Myocyte (in vitro differentiated cells): Measurements from ENCODE around the gene CDKL2. TPM values are rescaled to one million over a fixed set of nuclear protein-coding genes. Genes with fewer than 3 reads are reported as not detected.

ENCODE experiments used
- DNase-seq: peaks from one replicate; pipeline ENCODE4 v3.0.0-alpha.2; 2012; ENCODE audit warnings: low read depth
- total RNA-seq: library from RNA; depleted of rRNA; stranded (reverse); fragments of >200 nt; gene quantifications from 2 replicates; pipeline ENCODE4 v1.2.3, GENCODE V29; 2014

CDKL2 gene
- total RNA-seq, 1 donor from 2014 or later, result 0.59 TPM

DNA sequence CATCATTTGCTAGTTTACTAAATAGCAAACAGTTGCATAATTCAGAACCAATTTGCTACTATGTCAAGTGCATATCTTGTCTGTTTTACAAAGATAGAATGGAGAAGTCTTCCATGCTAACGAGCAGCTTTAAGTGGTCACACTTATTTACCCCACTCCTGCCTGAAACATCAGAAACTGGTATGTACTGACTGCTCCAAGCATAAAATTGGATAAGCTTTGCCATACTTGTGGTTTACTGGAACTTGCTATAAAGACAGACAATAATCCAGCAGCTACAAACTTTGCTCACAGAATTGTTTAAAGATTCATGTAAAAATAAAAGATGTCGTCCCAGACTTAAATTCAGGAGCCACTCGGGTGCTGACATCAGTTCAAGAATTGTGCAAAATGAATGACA, 13.3 kb upstream of the CDKL2 start:
- DNase-seq, result no peak

DNA sequence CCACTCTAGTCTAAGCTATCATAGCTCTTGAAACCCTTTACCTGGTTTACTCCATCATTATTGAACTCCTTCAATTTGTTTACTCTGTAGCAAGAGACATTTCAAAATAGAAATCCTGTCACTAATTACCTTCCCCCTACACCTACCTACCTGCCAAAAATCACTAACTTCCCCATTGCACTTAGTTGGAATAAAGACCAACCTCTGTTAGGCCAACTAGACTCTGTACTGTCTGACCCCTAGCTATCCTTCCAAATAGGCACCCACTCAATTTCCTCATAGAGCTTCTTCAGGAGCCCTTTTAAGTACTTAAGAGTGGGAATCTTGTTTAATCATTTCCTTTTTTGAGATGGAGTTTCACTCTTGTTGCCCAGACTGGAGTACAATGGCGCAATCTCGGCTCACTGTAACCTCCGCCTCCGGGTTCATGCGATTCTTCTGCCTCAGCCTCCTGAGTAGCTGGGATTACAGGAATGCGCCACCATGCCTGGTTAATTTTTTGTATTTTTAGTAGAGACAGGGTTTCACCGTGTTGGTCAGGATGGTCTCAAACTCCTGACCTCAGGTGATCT, 8.9 kb upstream of the CDKL2 start:
- no peak for DNase-seq

DNA sequence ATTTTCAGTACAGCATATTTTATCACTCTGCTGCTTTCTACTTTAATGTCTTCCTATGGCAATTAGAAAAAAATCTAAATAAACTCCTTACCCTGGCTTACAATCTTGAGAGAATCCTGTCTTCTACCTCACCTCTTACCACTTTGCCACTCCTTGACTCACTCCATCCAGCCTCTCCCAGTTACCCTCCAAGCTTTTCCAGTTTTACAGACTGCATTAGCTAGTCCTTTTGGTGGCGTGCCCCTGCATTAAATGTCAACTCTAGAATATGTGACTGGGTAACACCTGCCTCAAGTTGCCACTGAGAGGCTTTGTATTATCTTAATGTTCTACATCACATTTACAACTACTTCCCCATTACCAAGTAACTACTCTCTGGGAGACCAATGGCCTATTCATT, 7.5 kb upstream of the CDKL2 start:
- no peak for DNase-seq

DNA sequence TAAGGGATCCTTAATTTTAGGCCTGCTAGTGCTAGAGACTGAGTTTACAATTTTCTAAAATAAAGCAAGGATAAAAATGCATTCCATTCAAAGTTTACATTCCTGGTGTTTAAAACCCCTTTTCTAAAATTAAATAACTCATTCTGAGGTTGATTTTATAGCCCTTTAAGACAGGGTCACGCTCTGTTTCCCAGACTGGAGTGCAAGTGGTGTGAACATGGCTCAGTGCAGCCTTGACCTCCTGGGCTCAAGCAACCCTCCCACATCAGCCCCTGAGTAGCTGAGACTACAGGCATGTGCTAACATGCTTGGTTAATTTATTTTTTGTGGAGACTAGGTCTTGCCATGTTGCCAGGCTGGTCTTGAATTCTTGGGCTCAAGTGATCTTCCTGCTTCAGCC, 6.8 kb upstream of the CDKL2 start:
- DNase-seq, result peak; percentile 5

DNA sequence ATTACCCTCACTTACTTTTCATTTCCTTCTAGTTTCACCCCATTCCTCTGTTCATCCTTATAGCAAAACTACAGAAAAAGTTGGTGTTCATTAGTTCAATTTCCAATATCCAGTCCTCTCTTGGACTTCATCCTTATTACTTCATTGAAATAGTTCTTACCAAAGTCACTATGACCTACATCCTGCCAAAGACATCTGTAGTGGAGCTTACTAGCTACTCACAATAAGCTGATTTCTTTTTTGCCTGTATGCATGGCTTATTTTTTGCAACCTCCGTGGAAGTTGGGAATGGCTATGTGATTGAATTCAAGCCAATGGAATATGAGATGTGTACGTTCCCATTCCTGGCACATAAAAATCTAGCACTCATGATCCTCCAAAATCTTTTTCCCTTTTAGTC, 4.6 kb upstream of the CDKL2 start:
- no peak for DNase-seq

DNA sequence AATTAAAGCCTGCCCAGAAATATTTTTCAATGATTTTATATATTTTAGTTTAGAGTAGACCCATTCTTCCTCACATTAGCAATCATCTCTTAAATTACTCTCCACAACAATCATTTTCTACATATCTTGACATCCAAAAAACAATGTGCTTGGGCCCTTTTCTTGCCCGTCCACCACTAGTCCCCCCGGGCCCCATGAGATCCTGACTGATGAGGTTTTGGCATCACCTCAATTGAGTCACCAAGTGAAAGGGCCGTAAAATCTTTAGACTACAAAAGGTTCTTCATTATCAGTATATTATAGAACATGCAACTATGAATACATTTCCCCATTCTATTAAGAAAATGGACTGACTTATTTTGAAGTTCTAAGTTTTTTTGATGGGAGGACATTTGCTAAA, 4.0 kb upstream of the CDKL2 start:
- DNase-seq, result no peak

DNA sequence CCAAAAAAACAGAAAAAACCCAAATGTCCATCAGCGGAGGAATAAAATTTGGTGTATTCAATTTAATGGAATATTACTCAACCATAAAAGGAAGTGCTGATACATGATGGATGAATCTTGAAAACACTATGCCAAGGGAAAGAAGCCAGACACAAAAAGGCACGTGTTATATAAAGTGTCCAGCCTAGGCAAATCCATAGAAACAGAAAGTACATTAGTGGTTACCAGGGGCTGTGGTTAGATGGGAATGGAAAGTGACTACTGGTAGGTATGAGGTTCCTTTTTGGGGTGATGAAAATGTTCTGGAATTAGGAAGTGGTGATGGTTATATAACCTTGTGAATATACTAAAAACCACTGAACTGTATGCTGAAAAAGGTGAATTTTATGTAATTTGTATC, 3.5 kb upstream of the CDKL2 start:
- no peak for DNase-seq

DNA sequence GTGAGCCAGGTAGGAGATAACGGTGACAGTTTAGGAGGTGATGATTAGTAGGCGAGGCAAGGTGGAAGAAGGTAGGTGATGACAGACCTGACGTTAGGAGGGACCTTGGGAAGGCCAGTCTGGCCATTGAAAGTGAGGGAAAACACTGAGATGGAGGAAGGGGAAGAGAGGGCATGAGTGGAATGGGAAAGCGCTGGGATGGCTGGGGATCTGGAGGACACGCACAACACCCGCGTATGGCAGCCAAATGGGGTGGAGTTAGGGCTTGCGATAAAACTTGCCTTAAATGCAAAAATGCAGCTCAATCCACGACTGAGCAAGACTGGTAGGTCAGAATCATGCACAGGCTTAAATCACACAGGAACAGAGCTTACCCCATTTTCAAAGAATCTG, 605 bp upstream of the CDKL2 start:
- no peak for DNase-seq

DNA sequence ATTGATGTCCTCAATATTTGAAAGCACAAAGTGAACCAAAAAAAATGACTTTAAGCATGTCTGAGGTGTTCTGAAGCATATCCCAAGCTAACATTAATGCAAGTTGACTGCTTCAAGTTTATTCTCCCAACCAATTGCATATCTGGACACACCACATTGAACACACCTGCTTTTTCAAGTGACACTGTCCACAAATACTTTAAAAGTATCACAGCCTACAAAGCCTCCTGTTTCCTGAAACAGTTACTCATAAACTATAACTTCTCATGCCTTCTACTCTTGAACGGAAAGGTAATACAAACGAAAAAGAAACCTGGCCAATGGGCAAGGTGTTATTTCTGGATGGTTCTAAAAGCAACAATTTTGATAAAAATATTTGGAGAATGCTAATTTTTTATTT, 1.1 kb downstream of the CDKL2 start:
- DNase-seq, result no peak

DNA sequence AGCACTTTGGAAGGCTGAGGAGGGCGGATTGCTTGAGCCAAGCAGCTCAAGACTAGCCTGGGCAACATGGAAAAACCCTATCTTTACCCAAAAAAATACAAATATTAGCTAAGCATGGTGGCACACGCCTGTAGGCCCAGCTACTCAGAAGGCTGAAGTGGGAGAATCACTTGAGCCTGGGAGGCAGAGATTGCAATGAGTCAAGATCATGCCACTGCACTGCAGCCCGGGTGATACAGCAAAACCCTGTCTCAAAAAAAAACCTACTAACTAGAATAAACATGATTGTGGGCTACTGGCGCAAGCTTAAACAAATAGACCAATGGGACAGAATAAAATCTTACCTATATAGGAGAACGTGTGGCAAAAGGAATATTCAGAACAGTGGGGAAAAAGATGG, 7.3 kb downstream of the CDKL2 start:
- DNase-seq, result no peak

DNA sequence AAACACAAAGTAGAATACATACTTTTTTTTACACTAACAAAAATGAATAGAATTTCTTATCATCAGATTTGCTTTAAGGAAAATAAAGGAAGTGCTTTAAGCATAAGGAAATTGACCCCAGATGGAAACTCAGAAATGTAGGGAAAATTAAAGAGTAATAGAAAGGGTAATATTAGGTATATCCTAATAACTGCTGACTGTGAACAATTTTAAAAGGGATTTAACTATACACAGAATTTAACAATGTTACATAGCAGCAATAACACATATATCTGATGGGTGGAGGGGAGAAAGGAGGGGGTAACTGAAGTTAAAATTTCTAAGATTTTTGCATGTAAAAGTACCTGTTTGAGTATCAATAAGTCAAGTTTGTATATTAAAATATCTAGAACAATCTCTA, 8.6 kb downstream of the CDKL2 start:
- DNase-seq, result no peak

DNA sequence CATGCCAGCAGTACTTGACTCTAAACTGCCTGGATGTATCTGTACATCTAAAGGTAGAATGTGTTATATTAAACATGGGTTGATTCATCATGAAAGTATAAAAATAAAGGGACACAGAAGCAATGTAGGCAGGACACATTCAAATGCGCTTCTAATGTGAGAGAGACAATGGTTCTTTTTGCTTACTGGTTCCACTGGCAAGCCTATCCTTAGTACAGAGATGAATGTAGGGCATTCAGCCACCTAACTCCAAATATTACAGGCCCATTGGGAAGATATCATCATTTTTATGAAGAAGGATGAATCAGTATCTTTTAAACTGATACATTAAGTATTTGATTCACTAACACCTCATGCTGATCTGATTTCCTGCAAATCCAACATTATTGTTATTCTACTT, 18.0 kb downstream of the CDKL2 start:
- DNase-seq, result no peak

DNA sequence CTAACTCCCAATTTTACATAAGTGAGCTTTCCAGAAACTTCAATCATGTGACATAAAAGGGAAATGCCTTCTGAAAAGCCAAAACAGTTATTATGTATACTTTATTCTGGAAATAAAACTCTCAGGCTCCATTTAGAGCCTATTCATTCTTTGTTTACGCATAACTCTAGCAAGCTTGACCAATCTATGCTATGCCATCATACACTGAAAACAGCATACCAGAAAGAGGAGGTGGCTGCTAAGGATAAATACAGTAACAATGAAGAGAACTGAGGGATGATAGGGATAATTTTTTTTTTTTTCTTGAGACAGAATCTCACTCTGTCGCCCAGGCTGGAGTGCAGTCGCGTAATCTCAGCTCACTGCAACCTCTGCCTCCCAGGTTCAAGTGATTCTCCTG, 24.4 kb downstream of the CDKL2 start:
- DNase-seq, result no peak

DNA sequence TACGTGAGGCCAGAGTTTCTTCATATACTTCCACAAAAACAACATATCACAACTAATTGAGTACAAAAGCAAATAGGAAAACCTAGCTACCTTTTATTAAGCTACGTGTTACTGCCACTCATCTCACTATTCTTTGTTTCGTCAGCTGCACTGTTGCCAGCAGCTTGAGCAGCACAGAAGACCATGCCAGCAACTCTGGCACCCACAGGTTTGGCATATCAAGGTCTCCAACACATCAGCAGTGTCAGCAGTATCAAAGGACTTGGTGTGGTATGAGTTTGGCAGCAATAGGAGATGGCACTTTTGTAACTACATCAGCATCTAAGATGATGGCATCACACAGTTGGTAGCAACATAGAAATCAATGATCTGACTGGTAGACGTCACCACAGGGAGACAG, 30.7 kb downstream of the CDKL2 start:
- no peak for DNase-seq

DNA sequence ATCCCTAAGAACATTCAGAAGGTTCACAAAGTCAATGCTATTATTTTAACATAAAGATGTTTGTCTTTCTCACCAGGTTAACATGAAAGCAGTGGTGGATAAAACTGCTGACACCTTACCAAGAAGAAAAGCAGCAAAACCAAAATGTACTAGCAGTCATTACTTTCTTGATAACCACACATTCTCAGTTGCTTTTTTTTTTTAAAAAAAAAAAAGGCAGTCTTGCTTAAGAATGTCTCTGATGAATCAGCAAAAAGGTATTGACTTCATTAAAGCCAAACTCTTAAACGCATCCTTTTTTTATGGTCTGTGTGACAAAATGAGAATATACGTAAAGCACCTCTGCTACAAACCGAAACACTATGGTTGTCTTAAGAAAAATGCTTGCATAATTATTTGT, 31.9 kb downstream of the CDKL2 start:
- peak; percentile 9 for DNase-seq

DNA sequence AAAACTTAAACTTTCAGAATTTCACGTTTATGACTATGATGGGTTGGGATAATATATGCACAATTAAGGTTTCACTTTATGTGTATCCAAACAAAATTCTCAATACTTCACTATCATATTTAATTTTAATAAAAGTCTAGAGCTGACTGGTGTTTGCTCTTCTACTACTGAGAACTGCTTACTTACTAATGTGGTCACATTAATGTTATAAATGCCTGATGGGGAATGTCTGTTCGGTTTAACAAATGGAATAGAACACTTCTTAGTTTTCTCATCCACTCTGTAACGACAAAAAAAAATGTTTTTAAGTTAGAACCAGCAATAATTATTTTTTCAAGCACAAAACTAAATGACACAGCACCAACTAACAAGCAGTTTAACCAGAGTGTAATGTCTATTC, 34.3 kb downstream of the CDKL2 start:
- no peak for DNase-seq

DNA sequence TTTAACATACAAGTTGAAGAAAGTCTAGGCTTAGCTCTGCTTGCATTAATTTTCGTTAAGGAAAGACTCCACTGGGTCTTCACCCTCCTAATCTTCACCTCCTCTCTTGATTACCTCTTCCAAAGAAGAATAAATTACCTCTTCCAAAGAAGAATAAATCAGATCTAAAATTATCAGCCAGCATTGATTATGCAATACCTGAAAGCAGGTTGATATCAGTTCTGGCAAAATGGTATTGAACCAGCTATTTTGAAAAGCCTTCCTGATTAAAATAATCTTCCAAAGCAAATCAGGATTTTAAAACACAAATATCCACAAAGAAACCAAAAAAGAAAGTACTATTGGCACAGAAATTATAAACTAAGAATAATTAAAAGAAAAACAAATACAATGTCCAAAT, 36.9 kb downstream of the CDKL2 start:
- no peak for DNase-seq

DNA sequence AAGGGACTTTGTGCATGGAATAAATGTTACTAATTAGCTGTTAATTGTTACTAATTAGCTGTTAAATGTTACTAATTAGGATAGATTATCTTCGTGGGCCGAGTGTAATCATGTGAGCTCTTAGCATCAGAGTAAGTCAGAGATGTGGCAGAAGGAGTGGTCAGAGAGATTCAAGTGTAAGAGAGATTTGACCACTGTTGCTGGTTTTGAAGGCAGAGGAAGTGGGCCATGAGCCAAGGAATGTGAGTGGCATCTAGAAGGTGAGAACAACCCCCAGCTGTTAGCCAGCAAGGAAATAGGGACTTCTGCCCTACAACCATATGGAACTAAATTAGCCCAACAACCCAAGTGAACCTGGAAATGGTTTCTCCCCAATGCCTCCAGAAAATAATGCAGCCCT, 46.3 kb downstream of the CDKL2 start:
- peak; percentile 5 for DNase-seq

DNA sequence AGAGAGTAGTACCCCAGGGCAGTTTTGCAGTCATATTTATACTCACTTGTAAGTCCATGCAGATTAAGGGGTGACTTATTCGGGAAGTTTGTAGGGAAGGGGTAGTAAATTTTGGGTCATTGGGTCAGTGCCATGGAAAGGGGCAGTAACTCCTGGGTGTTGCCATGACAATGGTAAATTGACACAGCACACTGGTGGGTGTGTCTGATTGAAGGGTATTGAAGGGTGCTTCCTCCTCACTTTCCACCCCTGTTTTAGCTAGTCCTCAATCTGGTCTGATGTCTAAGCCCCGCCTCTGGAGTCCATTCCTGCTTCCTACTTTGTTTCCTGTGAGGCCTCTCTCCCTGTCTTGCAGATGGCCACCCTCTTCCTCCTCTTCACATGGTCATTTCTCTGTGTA, 62.6 kb downstream of the CDKL2 start:
- no peak for DNase-seq

DNA sequence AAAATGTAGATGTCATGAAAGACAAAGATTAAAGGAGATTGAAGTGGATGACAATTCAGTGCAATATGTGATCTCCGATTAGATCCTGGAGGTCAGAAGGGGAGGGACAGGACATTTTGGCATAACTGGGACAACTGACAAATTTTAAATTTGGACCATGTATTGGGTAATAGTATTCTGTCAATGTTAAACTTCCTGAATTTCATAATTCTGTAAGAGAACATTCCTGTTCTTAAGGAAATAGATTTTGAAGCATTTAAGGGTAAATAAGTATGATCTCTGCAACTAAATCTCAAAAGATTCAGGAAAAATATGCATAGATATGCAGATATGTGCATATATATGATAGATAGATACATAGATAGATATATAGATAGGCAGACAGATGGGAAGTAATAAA, 63.4 kb downstream of the CDKL2 start:
- no peak for DNase-seq

DNA sequence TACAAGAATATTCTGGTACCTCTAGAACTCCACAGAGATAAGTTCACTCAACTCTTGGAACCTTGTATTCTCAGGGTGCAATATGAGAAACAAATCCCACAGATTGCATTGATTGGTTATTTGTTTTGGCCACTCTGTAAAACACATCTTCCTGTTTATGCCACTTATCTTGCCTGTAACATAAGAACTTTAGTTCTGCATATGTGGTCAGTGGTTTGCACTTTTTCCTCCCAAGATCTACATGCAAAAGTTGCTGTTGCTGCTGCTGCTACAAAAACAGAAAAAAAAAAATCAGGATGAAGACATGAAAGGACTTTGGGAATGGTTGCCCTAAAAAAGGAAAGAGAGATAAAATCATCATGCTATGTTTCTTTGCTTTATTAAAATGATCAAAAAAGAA, 64.8 kb downstream of the CDKL2 start:
- DNase-seq, result no peak

DNA sequence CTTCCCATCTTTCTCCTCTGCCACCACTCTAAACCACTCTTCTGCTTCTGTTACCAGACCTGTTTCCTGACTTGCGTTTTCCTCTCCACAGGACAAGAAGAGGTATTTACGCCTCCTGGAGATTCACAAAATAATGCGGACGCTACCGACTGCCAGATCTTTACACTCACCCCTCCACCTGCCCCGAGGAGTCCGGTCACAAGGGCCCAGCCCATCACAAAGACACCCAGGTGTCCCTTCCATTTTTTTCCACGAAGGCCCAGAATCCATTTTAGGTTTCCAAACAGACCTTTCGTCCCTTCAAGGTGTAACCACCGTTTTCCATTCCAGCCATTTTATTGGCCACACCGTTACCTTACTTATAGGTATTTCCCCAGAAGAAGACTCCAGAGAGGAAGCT, 66.3 kb downstream of the CDKL2 start:
- no peak for DNase-seq

DNA sequence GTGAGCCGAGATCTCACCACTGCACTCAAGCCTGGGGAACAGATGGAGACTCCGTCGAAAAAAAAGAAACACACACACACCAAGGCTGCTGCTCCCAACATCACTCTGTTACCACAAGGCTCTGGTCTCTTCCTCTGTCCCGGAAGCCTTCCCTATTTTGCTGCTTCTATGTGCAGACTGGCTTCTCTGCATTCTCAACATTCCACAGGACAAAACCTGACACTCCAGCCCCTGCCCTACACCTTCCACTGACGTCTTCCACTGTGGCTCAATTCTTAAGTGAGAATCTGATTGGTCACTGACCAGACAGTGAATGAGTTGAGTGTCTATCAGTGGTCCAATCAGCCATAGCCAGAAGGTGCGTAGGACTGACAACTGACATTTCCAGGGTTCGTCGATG, 68.5 kb downstream of the CDKL2 start:
- no peak for DNase-seq

DNA sequence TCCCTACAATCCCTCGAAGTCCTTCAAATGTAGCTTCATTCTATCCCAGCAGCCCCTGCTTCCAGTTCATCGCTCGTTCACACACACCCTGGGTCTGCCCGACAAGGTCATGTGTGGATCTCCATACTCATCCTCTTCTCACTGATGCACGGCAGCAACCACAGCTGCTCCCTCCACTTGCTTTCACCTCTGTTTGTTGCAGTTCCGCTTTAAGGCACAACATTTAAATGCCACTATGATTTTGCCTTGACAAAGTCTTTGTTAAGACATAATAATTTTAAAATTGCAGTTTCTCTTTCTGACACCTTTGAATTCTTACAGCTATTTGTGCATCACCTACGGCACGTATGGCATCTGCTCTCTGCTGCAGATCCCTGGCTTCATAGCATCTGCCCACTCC, 72.6 kb downstream of the CDKL2 start:
- no peak for DNase-seq
